Measurements from ENCODE around the gene TRIM44.

TRIM44 gene

DNA sequence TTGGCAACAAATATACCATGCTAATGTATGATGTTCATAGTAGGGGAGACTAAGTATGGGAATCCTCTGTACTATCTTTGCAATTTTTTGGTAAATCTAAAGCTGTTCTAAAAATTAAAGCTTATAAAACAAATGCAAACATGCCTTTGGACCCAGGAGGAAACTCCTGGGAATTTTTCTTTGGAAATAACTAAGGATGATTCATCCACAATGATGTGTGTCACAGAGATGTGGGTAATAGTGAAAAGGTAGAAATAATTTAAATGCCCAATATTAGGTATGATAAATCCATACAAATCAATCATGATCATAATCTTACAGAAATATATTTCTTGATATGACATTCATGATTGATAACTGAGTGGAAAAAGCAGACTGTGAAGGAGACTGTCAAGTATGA lies 135.8 kb downstream of the TRIM44 start:
- DNase-seq = no peak

DNA sequence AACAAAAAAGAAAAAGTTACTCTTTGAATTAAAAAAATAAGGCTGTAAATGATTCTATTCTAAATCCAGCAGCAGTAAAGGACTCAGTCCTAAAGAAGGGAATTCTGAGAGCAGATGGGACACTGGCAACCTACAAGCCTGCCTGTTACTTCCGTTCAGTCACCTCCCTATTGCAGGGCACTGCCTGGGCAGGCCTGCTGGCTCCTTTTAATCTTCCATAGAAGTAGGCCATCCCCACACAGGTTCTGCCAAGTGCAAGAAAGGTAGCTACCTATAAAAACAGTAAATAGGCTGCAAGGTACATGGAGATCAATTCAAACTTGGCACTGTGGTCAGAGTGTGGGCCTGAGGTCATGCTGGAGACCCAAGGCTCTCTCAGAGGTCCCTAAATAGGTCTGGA lies 136.4 kb downstream of the TRIM44 start:
- no peak for DNase-seq

DNA sequence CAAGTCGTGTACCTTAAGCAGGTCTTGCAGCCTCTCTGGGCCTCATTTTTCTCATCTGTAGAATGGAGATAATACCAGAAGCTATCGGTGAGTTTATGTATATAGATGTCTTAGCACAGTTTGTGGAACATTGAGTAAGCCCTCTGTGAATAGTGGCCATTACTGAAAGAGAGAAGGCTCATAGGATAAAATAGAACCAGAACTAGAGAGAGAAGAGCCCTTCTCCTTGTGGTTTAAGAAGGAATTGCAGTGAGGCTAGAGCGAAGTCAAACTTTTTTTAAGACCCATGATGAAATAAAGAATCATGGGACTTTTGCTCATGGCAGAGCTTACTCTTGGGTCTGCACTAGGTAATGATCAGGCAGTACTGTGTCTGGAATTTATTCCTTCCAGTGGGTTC lies 137.1 kb downstream of the TRIM44 start:
- no peak for DNase-seq

DNA sequence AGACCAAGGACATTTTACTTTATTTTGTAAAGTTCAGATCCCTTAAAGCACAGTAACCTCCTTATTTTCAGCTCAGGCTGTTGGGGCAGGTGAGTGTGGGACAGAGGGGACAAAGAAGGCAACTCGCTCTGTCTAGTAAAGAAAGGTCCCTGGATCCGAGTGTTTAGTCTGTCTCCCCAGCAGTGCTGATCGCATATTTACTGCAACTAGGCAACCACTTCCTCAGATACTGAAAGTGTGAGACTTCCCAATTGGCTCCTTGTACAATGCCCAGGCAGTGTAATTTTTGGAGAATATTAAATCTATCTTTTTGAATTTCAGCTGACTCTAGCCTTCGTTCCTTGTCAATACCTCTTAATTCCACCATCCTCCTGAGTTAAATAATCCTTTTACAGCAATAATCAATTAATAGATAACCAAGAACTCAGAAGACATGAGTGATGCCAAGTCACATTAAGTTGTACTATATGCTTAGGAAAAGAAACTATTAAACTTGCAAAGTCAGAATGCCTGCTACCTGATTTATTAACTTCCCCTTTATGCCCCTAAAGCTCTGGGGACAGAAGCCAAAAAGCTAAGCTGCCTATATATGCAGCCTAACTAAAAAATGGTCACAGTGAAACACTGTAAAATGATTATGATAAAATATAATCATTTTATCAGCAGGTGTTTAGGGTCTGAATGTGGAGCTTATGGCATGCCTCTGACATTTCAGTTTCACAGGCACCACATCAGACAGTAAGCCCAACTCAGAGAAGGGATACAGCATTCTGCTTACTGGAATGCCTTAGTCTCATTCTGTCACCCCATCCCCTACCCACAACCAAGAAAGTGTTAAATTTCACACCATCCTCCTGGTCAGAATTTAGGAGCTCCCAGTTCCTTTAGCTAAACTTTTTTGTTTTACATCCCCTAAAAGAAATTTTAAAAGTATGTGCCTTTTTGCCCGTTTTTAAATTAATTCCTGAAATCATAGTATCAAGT lies 138.7 kb downstream of the TRIM44 start:
- DNase-seq = no peak

DNA sequence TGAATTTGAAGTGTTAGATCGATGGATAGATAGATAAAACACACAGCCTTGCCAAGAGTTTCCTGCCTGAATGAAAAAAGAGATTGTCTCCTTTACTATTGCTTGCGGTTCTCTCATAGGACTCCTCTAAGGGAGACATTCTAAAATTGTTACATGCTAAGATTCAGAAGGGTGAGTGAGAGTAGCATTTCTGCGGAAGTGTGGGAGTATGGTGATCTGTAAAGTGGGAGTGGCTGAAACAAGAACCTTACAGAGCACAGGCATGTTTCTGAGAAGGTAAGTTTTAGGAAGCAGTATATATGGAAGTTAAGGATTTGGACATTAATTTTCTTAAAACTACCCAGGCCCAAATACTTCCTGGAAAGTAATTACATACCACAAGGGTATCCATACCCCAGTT lies 139.6 kb downstream of the TRIM44 start:
- DNase-seq = no peak

DNA sequence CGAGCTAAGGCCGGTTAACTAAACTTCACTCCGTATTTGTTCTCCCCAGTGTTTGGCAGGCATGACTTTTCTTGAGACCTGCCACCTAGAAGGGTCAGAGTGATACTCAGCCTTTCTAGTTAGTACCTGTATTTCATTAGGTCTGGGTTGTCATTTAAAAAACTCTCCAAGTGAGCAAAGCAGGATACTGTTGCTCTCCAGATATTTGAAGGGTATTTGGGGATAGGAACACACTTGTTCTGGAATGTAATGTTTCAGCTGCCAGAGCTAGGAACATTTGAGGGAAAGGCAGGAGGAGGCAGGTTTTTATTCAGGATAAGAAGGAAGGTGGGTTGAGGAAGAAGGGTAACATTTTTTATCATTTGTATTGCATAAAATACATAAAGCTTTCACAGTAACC lies 140.1 kb downstream of the TRIM44 start:
- no peak for DNase-seq

DNA sequence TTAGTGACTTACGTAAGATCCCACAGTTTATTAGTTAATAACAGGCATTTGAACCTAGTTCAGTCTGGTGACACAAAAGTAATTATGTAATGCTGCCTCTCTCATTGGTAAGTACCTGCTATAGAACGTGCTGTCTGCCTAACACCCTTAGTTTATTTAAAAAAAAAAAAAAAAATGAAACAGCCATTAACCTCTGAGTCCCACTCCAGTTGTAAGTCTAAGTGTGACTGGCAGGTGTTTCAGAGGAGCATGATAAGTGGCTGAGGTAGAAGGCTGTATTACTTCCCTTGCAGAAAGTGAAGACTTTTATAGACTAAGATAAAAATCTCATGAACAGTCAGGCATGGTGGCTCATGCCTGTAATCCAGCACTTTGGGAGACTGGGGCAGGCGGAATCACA lies 140.5 kb downstream of the TRIM44 start:
- DNase-seq = no peak

DNA sequence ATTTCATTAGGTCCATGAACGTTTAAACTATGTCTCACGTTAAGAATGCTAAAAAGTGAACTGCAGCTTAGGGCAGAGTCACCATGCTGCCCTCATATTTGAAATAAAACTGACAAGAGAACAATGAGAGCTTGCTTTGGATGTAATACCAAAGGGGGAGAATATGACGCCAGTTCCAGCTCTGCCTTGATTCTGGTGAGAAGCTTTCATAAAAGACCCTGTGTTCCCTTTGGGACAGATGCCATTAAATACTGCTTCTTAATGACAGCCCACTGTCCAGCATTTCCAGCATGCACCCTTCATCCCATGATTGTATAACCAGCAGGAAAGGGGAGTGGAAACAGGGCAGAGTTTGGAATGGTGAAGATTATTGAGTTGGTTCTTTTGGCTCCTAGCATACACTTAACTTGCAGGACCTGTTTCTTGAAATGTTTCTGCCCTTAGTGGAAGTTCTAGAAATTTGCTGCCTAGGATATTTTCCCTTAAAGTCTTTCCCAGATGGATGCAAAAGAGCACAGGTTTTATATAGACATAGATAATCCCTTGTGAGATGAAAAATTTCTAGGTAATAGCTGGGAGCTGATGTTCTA lies 142.0 kb downstream of the TRIM44 start:
- no peak for DNase-seq

DNA sequence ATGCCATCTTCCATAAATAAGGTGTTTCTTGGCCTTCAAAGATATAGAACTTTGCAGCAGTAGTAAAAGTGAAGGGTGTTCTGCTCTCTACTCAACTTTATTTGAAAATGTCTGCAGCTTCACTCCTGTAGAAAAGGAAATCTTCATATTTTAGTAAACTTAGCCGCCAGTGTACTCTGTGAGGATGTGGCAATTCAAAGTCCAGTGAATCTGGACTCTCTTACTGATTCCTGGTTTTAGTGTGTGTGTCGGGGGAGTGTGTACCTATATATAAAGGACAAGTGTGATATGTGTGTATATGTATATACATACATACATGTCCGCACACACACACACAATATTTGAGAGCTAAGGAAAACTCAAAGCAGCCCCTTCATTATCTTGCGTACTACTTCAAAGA lies 147.0 kb downstream of the TRIM44 start:
- DNase-seq = no peak

DNA sequence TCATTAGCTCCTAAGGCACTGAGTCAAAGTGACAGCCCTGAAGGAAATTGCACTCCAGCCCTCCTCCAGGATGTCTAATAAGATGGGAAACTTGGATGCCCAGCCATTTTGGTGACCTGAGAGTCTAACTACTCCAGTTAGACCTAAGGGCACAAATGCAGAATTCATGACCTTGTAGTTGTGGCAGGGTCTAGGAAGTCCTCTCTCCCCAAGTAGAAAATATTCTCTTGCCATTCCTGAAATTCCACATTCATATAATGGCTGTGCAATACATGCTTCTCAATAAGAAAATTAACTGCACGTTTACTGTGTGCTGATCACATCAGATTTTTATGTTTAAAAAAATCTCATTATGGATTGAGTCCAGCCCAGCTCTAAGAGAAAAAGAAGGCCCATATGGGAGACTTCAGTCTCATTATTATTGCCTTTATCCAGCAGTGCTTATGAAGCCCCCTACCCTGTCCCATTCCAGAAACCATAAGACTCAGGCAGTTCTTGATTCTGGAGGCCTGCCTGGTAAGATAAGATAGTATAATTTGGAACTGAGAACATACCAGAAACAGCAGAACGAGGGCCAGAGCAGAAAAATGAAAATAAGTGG lies 147.6 kb downstream of the TRIM44 start:
- no peak for DNase-seq

DNA sequence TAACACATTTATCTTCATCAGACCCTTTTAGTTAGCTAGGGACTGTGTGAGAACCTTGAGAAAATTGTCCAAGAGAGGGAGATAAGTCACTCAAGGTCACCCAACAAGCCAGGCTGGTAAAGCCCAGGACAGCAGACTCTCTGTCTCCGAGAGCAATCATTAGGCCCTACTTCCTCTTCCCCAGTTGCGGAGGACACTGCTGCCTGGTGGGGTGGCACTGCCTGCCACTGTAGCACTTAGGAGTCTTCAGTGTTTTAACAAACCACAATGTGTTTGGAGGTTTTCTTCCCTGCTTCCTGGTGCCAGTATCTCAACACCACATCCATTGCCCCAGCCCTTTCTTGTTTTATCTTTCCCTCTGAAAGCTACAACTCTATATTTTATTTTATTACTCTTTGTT lies 149.2 kb downstream of the TRIM44 start:
- no peak for DNase-seq

DNA sequence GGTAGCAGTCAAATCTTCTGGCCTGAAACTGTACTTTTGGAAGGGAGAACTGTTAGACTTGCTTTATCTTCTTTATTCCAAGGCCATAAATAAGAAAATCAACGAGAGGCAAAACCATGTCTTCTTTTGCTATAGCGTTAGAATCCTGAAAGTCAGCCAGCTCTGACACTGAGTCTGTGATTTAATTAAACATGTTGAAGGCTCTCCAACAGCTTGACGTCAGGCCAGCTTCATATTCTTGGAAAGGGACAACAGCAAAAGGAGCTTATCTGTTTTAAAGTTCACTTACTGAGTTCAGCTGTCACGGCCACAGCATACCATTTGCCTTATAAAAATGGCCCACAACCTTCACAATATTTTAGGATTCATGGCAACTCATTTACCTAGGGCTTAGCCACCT lies 150.3 kb downstream of the TRIM44 start:
- no peak for DNase-seq

DNA sequence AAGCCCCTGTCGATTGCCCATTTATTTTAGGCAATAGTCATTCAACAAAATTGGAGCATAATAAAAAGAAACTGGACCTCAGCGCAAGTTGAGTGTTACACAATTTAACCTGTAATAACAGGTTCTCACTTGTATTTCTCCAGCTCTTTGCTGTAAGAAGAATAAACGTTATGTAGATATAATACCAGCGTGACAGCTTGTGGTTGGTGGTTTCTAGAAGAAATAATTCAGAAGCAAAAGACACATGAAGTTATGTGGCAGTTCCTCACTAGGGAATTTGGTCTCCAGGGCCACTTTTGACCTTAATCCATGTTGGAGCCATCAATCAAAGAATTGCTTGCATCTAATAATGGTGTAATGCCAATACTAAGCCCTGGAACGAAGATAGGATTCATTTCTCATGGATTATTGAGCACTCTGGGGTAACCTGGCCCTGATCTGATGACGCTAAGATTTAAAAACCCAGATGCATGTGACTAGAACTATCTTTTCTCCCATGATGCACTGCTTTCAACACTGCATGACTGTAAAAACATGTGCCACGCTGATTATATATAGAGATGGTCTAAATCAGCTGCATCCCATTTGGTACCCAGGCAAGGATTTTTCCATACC lies 151.6 kb downstream of the TRIM44 start:
- DNase-seq = no peak

DNA sequence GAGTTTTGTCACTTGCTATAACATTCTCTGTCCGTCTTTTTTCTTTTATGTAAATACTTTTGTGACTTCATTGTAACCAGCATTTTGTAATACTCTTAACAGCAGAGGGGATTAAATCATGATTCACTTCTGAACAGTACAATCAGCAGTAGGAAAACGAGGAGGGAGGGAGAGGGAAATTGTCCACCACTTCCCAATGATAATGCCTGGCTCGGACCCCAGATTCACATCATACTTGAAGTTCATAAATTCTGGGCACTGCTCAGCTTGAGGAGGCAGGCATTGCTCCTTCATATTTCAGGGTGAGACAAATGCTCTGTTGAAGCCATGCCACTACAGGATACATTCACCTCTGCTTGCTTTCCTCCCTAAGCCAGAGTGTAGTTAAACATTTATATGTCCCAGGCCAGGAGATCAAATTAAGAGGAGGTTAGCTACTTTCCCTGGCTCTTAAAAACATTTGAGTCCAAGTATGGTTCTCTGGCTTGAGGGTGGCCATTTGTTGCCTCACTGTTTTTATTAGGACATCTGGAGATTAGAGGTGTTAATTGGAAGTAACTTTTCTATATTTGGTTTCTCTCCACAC lies 152.2 kb downstream of the TRIM44 start:
- no peak for DNase-seq

DNA sequence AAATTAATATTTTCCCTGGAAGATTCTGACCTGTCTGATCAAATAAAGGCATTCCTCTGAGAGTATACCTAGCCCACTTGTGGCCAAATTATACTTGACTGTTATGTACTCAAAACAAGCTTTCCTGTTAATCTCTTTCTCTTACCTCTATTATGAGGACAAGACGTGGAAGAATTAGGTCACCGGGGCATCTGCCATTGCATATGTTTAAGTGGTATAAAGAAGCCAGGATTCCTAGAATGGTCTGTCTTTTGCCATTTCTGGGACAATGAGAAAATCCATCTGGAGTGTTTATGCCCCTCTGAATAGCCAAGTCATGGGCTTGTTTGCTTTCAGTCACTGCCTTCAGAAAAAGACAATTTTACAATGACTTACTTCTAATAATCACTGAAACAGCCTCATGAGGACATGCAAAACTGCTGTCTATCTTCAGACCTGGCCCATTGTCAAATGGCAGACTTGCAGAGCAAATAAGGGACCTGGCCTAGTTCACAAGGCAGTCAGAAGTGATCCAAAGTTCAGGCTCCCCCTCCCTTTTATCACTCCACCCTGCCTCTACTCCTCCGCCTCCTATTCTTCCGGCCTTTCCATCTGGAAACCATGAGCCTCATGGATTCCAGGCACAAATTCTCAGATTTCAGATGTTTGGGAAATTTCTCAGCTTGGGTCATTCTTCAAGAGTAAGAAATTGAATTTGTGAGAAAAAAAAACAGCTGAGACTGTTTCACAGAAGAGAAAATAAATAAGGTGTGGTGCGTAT lies 153.2 kb downstream of the TRIM44 start:
- DNase-seq = no peak

DNA sequence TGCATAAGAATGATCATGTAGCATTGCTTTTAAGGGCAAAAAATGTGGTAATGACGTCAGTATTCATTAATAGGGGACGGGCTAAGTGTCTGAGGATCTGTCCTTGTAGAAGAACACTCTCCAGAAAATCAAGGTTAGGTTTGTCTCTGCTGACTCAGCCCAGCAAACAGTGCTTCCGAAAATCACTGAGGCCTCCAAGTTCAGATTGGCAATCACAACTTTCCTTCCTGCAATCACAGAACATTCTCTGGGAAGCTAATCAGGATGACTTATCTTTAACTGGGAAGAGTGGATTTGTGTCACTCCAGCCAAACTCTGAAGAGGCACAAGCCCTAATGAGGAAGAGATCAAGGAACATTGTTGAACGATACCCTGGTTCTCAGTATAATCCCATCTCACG lies 158.0 kb downstream of the TRIM44 start:
- no peak for DNase-seq

DNA sequence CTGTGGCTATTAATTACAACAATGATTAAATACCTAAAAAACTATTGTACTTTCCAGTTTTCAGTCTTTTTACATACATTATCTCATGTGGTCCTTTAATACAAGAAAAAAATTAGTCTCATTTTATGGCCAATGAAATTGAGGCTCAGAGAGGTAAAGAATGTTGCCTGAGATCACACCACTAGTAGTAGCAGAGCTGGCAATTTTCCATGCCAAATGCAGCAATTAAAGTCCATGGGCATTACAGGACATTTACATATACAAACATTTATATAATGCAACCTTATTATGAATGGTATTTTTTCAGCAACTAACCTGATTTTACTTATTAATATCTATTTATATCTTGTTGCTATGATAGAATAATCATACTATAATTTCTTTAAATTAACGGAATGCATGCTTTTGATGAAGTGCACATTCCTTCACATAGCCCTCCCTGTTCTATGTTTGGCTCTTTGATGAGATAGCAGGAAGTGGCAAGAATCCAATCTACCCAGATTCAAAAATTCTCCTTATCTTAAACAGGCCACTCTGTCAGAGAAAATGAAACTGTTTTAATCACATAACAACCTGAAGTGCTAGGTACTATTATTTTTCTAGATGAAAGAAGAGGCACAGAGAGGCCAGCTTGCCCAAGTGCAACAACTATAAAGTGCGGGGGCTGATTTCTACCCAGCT lies 160.4 kb downstream of the TRIM44 start:
- DNase-seq = no peak

DNA sequence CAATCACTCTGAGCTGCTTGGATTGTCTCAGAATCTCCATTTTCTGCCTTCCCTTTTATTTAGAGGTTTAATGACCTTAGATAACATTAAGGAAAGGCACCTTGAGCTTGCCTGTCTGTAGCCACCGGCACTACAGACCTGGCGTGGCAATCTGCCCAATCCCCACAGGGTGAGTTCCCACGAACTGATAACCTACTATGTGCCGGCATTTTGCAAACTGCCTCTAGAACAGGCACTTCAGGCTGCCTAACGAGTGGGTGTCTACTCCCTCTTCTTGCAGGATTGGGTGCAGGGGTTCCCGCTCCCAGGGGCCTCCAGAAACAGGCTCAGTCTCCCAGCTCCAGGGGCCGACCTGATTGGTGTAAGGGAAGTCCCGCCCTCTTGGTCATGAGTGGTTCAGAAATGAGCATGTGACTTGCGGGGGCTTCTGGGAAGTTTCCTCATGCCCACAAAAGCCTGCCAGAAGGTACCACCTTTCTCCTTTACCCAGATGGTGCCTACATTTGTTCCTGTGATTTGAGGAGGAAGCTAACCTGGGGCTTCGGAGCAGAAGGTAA lies 161.2 kb downstream of the TRIM44 start:
- no peak for DNase-seq

DNA sequence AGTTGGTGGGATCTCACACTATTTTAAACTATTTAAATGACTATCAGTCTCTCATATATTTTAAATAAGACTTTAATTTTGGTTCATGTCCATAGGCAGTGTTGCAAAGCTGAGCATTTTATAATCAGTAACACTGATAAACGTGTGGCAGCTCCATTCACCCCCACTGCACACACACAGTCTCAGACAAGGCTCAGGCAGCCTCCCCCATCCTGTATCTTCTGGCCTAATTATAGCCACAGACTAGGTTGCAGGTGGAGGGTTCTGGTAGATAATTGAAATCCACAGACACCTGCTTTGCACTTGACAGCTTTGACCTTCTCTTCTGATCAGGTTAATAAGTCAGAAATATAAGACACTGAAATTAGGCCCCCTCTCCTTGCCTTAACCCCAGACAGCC lies 162.8 kb downstream of the TRIM44 start:
- DNase-seq = no peak

DNA sequence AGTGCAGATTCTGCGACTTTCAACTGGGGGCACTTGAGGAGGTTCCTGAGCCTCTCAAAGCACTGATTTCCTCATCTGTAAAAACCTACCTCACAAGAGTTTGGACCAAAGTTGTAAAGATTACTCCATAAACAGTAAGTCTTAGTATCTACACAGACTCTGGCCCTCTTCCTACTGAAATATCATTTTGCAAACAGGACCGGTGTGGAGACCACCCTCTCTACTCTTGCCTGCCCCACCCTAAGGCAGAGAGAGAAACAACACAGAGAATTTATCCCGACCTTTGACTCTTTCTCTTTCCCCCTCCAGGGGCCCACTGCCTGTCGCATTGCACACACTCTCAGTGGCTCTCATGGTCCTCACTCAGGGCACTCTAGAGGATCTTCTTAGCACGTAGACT lies 163.4 kb downstream of the TRIM44 start:
- no peak for DNase-seq

DNA sequence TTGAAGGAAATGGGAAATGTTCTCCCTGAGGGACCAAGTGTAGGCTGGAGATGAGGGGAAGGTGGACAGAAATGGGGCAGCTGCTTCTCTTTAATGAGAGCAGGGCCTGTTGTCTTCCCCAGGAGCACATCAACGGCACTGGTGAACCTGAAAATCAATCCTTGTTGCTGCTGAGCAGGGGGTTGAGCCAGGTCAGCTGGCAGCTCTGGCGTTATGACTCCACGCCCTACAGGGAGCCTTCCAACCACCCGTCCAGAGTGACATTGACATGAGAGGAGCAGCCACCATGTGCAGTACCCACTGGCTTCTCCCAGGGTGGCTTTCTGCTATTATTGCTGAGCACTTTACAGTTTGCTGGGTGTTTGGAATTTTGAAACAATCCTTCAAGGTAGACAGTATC lies 164.4 kb downstream of the TRIM44 start:
- no peak for DNase-seq

DNA sequence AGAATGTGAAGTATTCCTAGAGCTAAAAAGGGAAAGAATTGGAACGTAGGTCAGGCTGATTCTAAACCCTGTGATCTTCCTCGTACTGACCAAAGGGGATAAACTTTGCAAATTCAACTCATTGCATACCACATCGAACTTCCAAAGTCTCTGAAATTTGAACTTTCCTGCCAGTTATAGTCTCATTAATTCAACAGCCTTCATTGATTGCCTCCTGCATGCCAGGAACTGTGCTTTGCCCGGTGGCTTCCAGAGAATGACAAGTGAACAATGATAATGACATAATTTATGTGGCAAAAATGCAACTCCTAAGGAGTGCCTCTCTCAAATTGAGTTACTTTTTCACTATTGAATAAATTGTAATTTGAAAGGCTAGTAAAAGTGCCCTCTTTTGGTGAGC lies 173.6 kb downstream of the TRIM44 start:
- no peak for DNase-seq
